Gastrocnemius medialis (tissue), 4 donors: ENCODE data around the gene MAT1A.

Experiments
- CTCF ChIP-seq, 5 experiments: fragments of 450-650 bp in 3 of 5; fragments of 200-600 bp in 2 of 5; sonication (generic) in 2 of 5; IDR thresholded peaks in 4 of 5; conservative IDR thresholded peaks in 1 of 5; 1 replicate in 4 of 5; 2 replicates in 1 of 5; pipeline ENCODE4 v1.5.1; 2016 to 2019; ENCODE audit warnings: antibody characterized with exemption in 5 of 5, mild to moderate bottlenecking in 3 of 5, moderate library complexity in 3 of 5
- POLR2A ChIP-seq, 2 donors: fragments of 450-650 bp; IDR thresholded peaks; one replicate each; pipeline ENCODE4 v1.6.1; 2017; ENCODE audit warnings: antibody characterized with exemption in 2 of 2, mild to moderate bottlenecking in 2 of 2, moderate library complexity in 2 of 2

- TF ChIP-seq CTCF (IDR thresholded peaks at IDR 0.05 in 4 of 5, conservative IDR thresholded peaks at IDR 0.05 in 1 of 5) (no peak), POLR2A (IDR thresholded peaks at IDR 0.05) (no peak)
Measured at GRCh38 chr10:80315391-80315790, 25.9 kb upstream of the MAT1A start.
